K562 (cell line): ENCODE results near the gene MFAP5. TPM values are rescaled to one million over a fixed set of nuclear protein-coding genes. Genes with fewer than 3 reads are reported as not detected.
"Not testable (repeated sequence)": the region's sequence is repeated elsewhere in the genome, so short reads cannot be mapped to it uniquely, and the experiment has no call there.

ENCODE experiments used
- ATAC-seq: fragments of 200-7000 bp; cut with Tn5 transposase; 3 replicates; pipeline ENCODE4 v1.9.1; 2020; ENCODE audit warnings: moderate library complexity
- BruUV-seq: library from RNA; stranded (reverse); fragments of 400-500 nt; replicated peaks from 2 replicates; lab custom pipeline; 2021; lab: Mats Ljungman, UMichigan
- CTCF ChIA-PET: fragments of 300-600 bp; formaldehyde crosslinking; extraction: SDS; loops from one replicate; lab custom pipeline; 2021; ENCODE audit warnings: low intra/inter-chr PET ratio; lab: Yijun Ruan, JAX
- POLR2A ChIA-PET: fragments of 300-600, 350-650 bp; sonication (Branson Sonifier 250); formaldehyde crosslinking; extraction: SDS; loops from one replicate; lab custom pipeline; 2021; ENCODE audit warnings: antibody characterized with exemption, inconsistent platforms; lab: Yijun Ruan, JAX
- DNase-seq, 4 experiments: peaks; one replicate each; pipeline versions ENCODE4 v3.0.0 to v3.0.0-alpha.2; 2011 to 2018; ENCODE audit warnings: low spot score in 3 of 4, mixed read lengths in 3 of 4; ENCODE audit errors: extremely low read depth in 1 of 4
- FAIRE-seq: peaks from 2 replicates; lab custom pipeline; 2011; peaks lifted over from hg19 to GRCh38; lab: Jason Lieb, UNC
- H2AFZ ChIP-seq: 2 replicates; pipeline ENCODE4 v1.6.0; 2011; ENCODE audit warnings: low read depth, low read length, control low read depth, inconsistent platforms
- H3K27ac ChIP-seq: fragments of 200-600 bp; 3 replicates; pipeline ENCODE4 v1.8.0; 2011; ENCODE audit warnings: low read depth, mild to moderate bottlenecking, control low read depth, inconsistent platforms, low read length, moderate library complexity, mixed read lengths; ENCODE audit errors: extremely low read depth
- H3K27me3 ChIP-seq, 2 experiments: fragments of 300-600 bp in 1 of 2; 2 replicates in 1 of 2; 3 replicates in 1 of 2; pipeline versions ENCODE4 v1.6.0 to v1.8.0; 2011; ENCODE audit warnings: inconsistent platforms in 2 of 2, low read length in 2 of 2, mild to moderate bottlenecking in 1 of 2, mixed read lengths in 1 of 2, moderate library complexity in 1 of 2; ENCODE audit not compliant: control insufficient read depth in 2 of 2, insufficient read depth in 2 of 2
- H3K36me3 ChIP-seq: fragments of 300-600 bp; 3 replicates; pipeline ENCODE4 v1.8.0; 2011; ENCODE audit warnings: mild to moderate bottlenecking, low read length, inconsistent platforms; ENCODE audit not compliant: control insufficient read depth, insufficient read depth
- H3K4me1 ChIP-seq, 2 experiments: fragments of 200-600 bp in 1 of 2; replicated peaks in 1 of 2; 2 replicates in 1 of 2; 3 replicates in 1 of 2; pipeline versions ENCODE4 v1.5.1 to v1.8.0; 2011; ENCODE audit warnings: inconsistent platforms in 2 of 2, low read length in 2 of 2, mild to moderate bottlenecking in 1 of 2, mixed read lengths in 1 of 2, moderate library complexity in 1 of 2; ENCODE audit not compliant: control insufficient read depth in 2 of 2, insufficient read depth in 2 of 2
- H3K4me2 ChIP-seq: 2 replicates; pipeline ENCODE4 v1.6.1; 2011; ENCODE audit warnings: low read length, control low read depth, inconsistent platforms, mixed read lengths; ENCODE audit not compliant: insufficient read depth
- H3K4me3 ChIP-seq: fragments of 200-600 bp; sonication (generic), shearing (Covaris generic); 2 replicates; pipeline ENCODE4 v1.5.1; 2016; ENCODE audit warnings: control low read depth, inconsistent platforms
- H3K79me2 ChIP-seq: fragments of 200-600 bp; 3 replicates; pipeline ENCODE4 v1.8.0; 2011; ENCODE audit warnings: low read length, inconsistent platforms; ENCODE audit not compliant: control insufficient read depth, insufficient read depth
- H3K9ac ChIP-seq, 2 experiments: 2 replicates each; pipeline versions ENCODE4 v1.6.0 to v1.6.1; 2011; ENCODE audit warnings: low read depth in 2 of 2, low read length in 2 of 2, control low read depth in 1 of 2, inconsistent platforms in 1 of 2, mild to moderate bottlenecking in 1 of 2, mixed read lengths in 1 of 2; ENCODE audit not compliant: insufficient read depth in 1 of 2
- H3K9me1 ChIP-seq: one replicate; pipeline ENCODE4 v1.6.0; 2011; ENCODE audit warnings: inconsistent platforms, mild to moderate bottlenecking, low read length, moderate library complexity; ENCODE audit not compliant: control insufficient read depth, insufficient read depth
- H3K9me3 ChIP-seq: replicated peaks from 2 replicates; pipeline ENCODE4 v1.5.1; 2011; ENCODE audit warnings: low read depth, low read length, inconsistent platforms; ENCODE audit not compliant: control insufficient read depth, insufficient read depth
- H4K20me1 ChIP-seq: replicated peaks from 2 replicates; pipeline ENCODE4 v1.6.1; 2011; ENCODE audit warnings: low read length, inconsistent platforms, mixed read lengths; ENCODE audit not compliant: control insufficient read depth, insufficient read depth
- EHMT2 ChIP-seq: fragments of 450-650 bp; IDR thresholded peaks from 2 replicates; pipeline ENCODE4 v1.6.1; 2018; ENCODE audit warnings: antibody characterized with exemption
- HINFP ChIP-seq: fragments of 450-650 bp; conservative IDR thresholded peaks from 2 replicates; pipeline ENCODE4 v1.6.1; 2016; ENCODE audit warnings: missing genetic modification characterization, low read depth, mild to moderate bottlenecking, control low read depth, missing compliant biosample characterization
- NCOR1 ChIP-seq: fragments of 450-650 bp; IDR thresholded peaks from 2 replicates; pipeline ENCODE4 v1.6.1; 2016; ENCODE audit warnings: mild to moderate bottlenecking, moderate library complexity
- SMARCA5 ChIP-seq: fragments of 450-650 bp; IDR thresholded peaks from 2 replicates; pipeline ENCODE4 v1.6.1; 2016
- ZKSCAN3 ChIP-seq: fragments of 250-450 bp; sonication (Bioruptor Pico); IDR thresholded peaks from 2 replicates; pipeline ENCODE4 v1.4.0; 2020
- WGBS: fragments of 100-300 bp; shearing (Covaris generic); methylation state at CpG from one replicate; pipeline ENCODE4 v1.1.6; 2016; ENCODE audit warnings: low coverage, mixed read lengths; ENCODE audit not compliant: insufficient coverage; ENCODE audit errors: missing lambda C conversion rate; 5-methylcytosine and 5-hydroxymethylcytosine counted together
- in situ Hi-C: fragments of 300-500 bp; cut with MboI; formaldehyde crosslinking; loops from 4 replicates; pipeline ENCODE4 v1.15.0; 2018; ENCODE audit warnings: inconsistent platforms, mixed read lengths
- intact Hi-C: fragments of 100-400 bp; cut with micrococcal nuclease; formaldehyde crosslinking; loops from 2 replicates; pipeline ENCODE4 v1.14.2; 2022
- polyA plus RNA-seq, 8 experiments: library from polyadenylated mRNA; depleted of rRNA in 4 of 8; stranded (reverse) in 5 of 8; unstranded in 3 of 8; fragments of >200 nt; fragmentation: Nextera tagmentation in 2 of 8; fragmentation: Illumina TruSeq in 1 of 8; extraction: Ambion mirVana in 2 of 8; extraction: Trizol in 1 of 8; gene quantifications; 2 replicates each; pipeline versions ENCODE4 v1.2.1 to v1.2.3, GENCODE V29; 2011 to 2014; ENCODE audit warnings: inconsistent platforms in 1 of 8, missing spikeins in 1 of 8
- total RNA-seq, 7 experiments: library from RNA; depleted of rRNA in 6 of 7; stranded (reverse); fragments of >200 nt in 6 of 7; fragmentation: Illumina TruSeq in 2 of 7; extraction: Trizol in 2 of 7; gene quantifications; 2 replicates each; pipeline versions ENCODE4 v1.2.1 to v1.2.3, GENCODE V29; 2011 to 2021; ENCODE audit warnings: low replicate concordance in 1 of 7

MFAP5 gene
- total and polyA plus RNA-seq, 9 of the 15 experiments (the other 6 are each of a cell fraction or from before 2014, with no cell fraction given), result not detected

DNA sequence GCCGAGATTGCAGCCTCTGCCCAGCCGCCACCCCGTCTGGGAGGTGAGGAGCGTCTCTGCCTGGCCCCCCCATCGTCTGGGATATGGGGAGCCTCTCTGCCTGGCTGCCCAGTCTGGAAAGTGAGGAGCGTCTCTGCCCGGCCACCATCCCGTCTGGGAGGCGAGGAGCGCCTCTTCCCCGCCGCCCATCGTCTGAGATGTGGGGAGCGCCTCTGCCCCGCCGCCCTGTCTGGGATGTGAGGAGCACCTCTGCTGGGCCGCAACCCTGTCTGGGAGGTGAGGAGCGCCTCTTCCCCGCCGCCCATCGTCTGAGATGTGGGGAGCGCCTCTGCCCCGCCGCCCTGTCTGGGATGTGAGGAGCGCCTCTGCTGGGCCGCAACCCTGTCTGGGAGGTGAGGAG is 37.9 kb downstream of the MFAP5 start:
- POLR2A ChIA-PET, ATAC-seq, intact Hi-C loops, H3K9ac ChIP-seq, H3K36me3 ChIP-seq, H3K9me3 ChIP-seq, H3K4me3 ChIP-seq, H3K4me2 ChIP-seq, BruUV-seq, DNase-seq, H3K79me2 ChIP-seq, H3K4me1 ChIP-seq, CTCF ChIA-PET, H2AFZ ChIP-seq, H3K27ac ChIP-seq, in situ Hi-C loops, H3K9me1 ChIP-seq, FAIRE-seq, H3K27me3 ChIP-seq, H4K20me1 ChIP-seq: not testable (repeated sequence)
- WGBS, result no CpG with 5 or more reads among the region's 26 CpGs

DNA sequence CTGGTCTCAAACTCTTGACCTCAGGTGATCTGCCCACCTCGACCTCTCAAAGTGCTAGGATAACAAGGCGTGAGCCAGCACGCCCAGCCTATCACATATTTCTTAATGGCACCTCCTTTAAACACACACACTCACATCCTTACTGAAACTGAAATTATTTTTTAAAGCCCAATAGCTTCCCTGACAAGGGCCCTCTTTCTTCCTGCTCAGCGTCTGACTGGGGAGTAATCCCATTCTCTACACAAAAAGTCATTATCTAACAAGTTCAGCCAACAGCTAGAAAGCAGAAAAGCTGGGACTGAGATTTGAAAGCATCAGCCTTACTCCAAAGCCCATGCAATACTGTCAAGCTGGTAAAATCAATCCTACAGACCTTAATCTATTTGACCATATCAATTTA is 40.0 kb downstream of the MFAP5 start:
- intact Hi-C loops (no loop called here), in situ Hi-C loops (no loop called here)
- no peaks in the 10 kb centered on the region for H3K9me1 ChIP-seq
- H3K4me1 ChIP-seq, result no peaks in the 10 kb centered on the region
- H3K27ac ChIP-seq, result no peak overlapping the region
- no peak overlapping the region for H3K4me3 ChIP-seq
- no peaks in the 10 kb centered on the region for H3K79me2 ChIP-seq
- ChIA-PET POLR2A (no interaction called here), CTCF (no interaction called here)
- no peak overlapping the region for H3K9ac ChIP-seq
- TF ChIP-seq ZKSCAN3 (CRISPR knock-in tag) (no peak), NCOR1 (no peak), SMARCA5 (no peak), HINFP (tag) (no peak), EHMT2 (no peak)
- ATAC-seq (no peak), DNase-seq (no peak), FAIRE-seq (no peak)
- H4K20me1 ChIP-seq, result no peaks in the 10 kb centered on the region
- no peaks in the 10 kb centered on the region for H3K9me3 ChIP-seq
- H3K36me3 ChIP-seq, result no peaks in the 10 kb centered on the region
- no peak overlapping the region for H3K4me2 ChIP-seq
- 0% methylated on average over 1 of the region's 4 CpGs for WGBS
- no TSS peak for BruUV-seq
- no peaks in the 10 kb centered on the region for H3K27me3 ChIP-seq
- no peak overlapping the region for H2AFZ ChIP-seq
